HG02759 (cell line): Measurements from ENCODE around the gene LEMD3.
A peak's percentile ranks its signal among the peaks of the same experiment; 100 is the strongest.

Source experiments
- ATAC-seq: cut with Tn5 transposase; IDR thresholded peaks from one replicate; pipeline ENCODE4 v1.9.1; 2021; ENCODE audit warnings: mild to moderate bottlenecking, moderate library complexity; ENCODE audit not compliant: unreplicated experiment

LEMD3 gene

GRCh38 chr12:65204886-65205525 is 35.6 kb downstream of the LEMD3 start:
- ATAC-seq, result no peak

DNA sequence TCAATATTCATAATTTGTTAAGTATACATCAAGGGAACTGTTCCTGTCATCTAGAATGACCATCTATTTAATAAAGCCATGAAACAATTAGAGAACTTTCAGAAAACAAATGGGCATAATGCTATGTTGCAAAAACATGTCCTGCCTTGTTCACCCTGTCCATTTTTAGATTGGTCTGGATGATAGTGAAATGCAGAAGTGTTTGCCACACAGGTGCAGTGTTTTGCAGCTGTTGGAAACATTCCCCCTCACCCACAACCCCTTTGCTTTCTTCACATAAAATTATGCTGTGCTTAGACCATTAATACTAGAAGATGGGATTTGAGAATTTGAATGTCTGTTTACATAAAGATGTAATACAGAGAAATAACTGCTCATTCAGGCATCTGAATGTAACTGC is 36.5 kb downstream of the LEMD3 start:
- peak; percentile 58 for ATAC-seq

DNA sequence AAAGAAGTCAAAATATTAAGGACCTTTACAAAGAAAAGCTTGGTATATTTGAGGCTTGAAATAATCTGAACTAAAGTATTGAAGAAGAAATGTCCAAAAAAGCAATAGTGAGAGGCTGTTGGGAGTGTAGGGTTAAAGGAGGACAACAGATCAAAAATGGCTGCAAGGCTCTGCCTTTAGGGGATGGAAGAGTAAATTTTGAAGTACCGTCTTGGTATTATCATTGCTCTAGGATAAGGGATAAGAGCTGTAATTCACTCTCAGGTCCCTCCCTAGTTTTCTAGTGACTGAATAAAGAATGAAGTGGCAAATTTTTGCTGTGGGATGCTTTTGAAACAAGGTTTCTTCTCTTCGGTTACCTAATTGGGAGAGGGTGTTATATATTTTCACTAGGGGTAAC is 38.7 kb downstream of the LEMD3 start:
- ATAC-seq, result no peak

- no peak for ATAC-seq
These were observed 39.7 kb downstream of the LEMD3 start for GRCh38 chr12:65208964-65209654.

GRCh38 chr12:65209655-65210043 is 40.3 kb downstream of the LEMD3 start:
- peak; percentile 62 for ATAC-seq

DNA sequence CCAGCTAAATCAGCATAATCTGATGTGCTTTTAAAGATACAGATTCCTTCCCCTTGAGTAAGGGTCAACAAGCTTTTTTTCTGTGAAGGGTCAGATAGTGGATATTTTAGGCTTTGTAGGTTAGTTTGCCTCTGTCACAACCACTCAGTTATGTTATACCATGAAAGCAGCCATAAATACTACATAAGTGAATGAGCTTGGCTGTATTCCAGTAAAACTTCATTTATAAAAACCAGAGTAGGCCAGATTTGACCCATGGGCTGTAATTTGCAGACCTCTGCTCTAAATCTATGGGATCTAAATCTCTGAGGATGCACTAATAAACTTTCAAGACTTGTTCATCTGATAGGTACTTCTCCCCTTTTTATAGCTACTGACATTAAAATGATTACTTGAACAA is 47.7 kb downstream of the LEMD3 start:
- no peak for ATAC-seq

GRCh38 chr12:65220761-65221160 is 51.4 kb downstream of the LEMD3 start:
- no peak for ATAC-seq

- no peak for ATAC-seq
These were observed 60.1 kb downstream of the LEMD3 start for GRCh38 chr12:65229441-65229840.

DNA sequence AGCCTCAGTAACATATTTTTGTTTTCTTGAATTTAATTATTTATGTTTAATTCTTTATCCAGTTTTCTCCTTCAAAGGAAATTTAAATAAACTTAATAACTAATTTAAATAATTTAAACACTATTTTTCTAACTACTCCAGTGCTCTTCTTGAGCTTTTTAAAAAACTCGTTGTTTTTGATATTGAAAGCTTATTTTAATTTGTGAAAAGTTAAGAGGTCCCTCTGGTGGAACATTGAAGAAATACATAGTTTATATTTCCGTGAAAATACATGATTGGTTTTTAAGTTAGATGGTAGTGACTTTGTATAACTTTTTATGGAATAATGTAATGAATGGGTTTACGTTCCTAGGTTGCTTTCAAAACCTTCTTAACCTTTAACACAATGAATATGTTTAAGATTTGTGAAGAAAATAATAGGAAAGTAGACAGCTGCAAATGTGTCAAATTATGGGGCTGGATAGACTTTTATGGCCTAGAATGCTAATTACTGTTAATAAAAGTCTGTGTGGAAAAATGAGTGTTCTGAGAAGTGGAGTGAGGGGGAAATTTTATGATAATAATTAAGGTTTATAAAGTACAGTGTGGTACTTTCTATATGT is 63.2 kb downstream of the LEMD3 start:
- no peak for ATAC-seq

- ATAC-seq, result no peak
These were observed 67.8 kb downstream of the LEMD3 start for GRCh38 chr12:65237153-65237552.

DNA sequence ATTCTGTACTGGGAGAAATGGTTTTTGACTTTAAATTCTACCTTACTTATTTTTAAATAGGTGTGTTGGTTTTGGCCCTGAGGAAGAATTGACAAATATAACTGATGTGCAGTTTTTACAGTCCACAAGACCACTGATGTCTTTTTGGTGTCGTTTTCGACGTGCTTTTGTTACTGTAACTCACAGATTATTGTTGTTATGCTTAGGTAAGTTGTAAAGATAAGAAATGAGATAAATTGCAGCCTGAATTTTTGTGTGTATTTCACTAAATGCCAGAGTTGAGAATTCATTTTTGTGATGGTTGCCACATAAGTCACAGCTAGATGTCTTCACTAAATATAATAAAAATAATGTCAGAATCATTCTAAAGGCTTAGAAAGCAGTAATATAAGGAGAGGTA is 69.2 kb downstream of the LEMD3 start:
- ATAC-seq, result no peak

- ATAC-seq, result no peak
These were observed 79.6 kb downstream of the LEMD3 start for GRCh38 chr12:65248656-65249633.

DNA sequence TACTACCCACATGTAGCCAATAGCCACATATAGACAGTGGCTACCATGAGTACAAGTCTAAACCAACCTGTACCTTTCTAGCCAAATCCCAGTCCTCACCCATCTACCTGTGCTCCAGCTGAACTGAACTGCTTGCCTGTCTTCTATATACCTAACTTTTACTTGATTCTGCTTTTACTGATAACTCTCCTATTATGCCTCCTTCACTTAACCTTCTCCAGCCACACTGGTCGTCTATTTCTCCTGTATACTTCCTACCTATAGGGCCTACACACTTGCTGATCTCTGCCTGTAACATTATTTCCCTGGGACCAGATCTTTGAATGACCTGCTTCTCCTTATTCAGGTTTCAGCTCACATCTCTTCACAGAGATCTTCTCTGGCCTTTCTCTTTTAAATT is 83.1 kb downstream of the LEMD3 start:
- ATAC-seq, result no peak

- ATAC-seq, result no peak
These were observed 88.6 kb downstream of the LEMD3 start for GRCh38 chr12:65257986-65258385.

DNA sequence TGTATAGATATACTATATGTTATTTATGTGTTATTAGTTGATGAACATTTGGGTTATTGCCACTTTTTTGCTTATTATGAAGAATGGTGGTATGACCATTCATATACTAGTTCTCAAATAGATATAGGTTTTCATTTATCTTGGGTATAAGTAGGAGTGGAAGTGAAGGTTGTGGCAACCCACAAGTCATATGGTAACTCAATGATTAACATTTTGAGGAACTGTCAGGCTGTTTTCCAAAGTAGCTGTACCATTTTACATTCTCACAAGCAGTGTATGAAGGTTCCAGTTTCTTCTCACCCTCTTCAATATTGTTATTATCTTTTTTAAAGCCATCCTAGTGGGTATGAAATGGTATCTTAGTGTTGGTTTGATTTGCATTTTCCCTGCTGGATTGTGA is 90.1 kb downstream of the LEMD3 start:
- ATAC-seq, result peak; percentile 53

- ATAC-seq, result no peak
These were observed 94.4 kb downstream of the LEMD3 start for GRCh38 chr12:65263777-65264176.

- ATAC-seq, result no peak
These were observed 97.0 kb downstream of the LEMD3 start for GRCh38 chr12:65266408-65266807.

DNA sequence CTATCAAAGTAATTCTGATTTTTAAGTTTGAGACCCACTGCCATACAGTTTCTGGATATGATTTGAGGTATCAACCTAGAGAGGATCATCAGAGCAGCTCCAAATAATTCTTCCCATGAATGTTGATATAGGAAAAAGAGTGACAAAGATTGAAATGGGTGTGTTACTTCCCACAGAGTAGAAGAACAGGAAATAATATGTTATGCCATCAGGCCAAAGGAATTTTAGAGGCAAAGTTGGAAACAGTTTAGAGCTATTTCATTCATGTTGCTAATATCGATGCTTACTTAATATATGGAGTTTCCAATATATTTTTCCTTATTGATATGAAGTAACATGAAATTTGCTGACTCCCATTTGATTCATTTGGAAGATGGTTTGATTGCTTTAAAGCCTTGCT is 100.2 kb downstream of the LEMD3 start:
- ATAC-seq, result no peak

GRCh38 chr12:65274602-65275272 is 105.4 kb downstream of the LEMD3 start:
- ATAC-seq, result no peak

GRCh38 chr12:65275627-65276026 is 106.2 kb downstream of the LEMD3 start:
- no peak for ATAC-seq
